HG02642 (cell line): ENCODE results near the gene EPB41L2.

Experiments used
- ATAC-seq: cut with Tn5 transposase; IDR thresholded peaks from one replicate; pipeline ENCODE4 v1.9.1; 2021; ENCODE audit warnings: mild to moderate bottlenecking; ENCODE audit not compliant: unreplicated experiment, poor library complexity

EPB41L2 gene

GRCh38 chr6:130888246-130888645, 174.8 kb downstream of the EPB41L2 start:
- no peak for ATAC-seq

- ATAC-seq: no peak
These were observed 176.1 kb downstream of the EPB41L2 start for GRCh38 chr6:130886966-130887365.

- ATAC-seq: peak; percentile 92
These were observed 177.5 kb downstream of the EPB41L2 start for GRCh38 chr6:130885392-130886192.

- ATAC-seq: no peak
These were observed 180.7 kb downstream of the EPB41L2 start for GRCh38 chr6:130882370-130882769.

- ATAC-seq: no peak
These were observed 183.2 kb downstream of the EPB41L2 start for GRCh38 chr6:130879826-130880225.

- ATAC-seq: no peak
These were observed 189.3 kb downstream of the EPB41L2 start for GRCh38 chr6:130873746-130874145.

- ATAC-seq: peak; percentile 56
These were observed 190.6 kb downstream of the EPB41L2 start for GRCh38 chr6:130872250-130873095.

- ATAC-seq: no peak
These were observed 192.7 kb downstream of the EPB41L2 start for GRCh38 chr6:130870179-130870880.

GRCh38 chr6:130869681-130870080, 193.4 kb downstream of the EPB41L2 start:
- no peak for ATAC-seq

- no peak for ATAC-seq
These were observed 197.3 kb downstream of the EPB41L2 start for GRCh38 chr6:130865793-130866192.

- ATAC-seq: no peak
These were observed 198.7 kb downstream of the EPB41L2 start for GRCh38 chr6:130864344-130864743.

GRCh38 chr6:130863415-130864230, 199.4 kb downstream of the EPB41L2 start:
- ATAC-seq: no peak

GRCh38 chr6:130862370-130862769, 200.7 kb downstream of the EPB41L2 start:
- ATAC-seq: no peak

- no peak for ATAC-seq
These were observed 203.7 kb downstream of the EPB41L2 start for GRCh38 chr6:130859161-130859867.

- ATAC-seq: no peak
These were observed 204.4 kb downstream of the EPB41L2 start for GRCh38 chr6:130858498-130859160.

- ATAC-seq: no peak
These were observed 205.0 kb downstream of the EPB41L2 start for GRCh38 chr6:130858054-130858453.

GRCh38 chr6:130853555-130854183, 209.4 kb downstream of the EPB41L2 start:
- ATAC-seq: no peak

GRCh38 chr6:130852844-130853554, 210.0 kb downstream of the EPB41L2 start:
- no peak for ATAC-seq
